NCI-H82 treated with DMSO at 0.1 percent for 48 hours (cell line): ENCODE data around the gene SMTNL2.
"Not testable (repeated sequence)": the region's sequence is repeated elsewhere in the genome, so short reads cannot be mapped to it uniquely, and the experiment has no call there.

Experiments used
- DNase-seq: peaks from one replicate; lab custom pipeline; 2025; ENCODE audit not compliant: unreplicated experiment; lab: John Stamatoyannopoulos, UW

Gene SMTNL2

DNA sequence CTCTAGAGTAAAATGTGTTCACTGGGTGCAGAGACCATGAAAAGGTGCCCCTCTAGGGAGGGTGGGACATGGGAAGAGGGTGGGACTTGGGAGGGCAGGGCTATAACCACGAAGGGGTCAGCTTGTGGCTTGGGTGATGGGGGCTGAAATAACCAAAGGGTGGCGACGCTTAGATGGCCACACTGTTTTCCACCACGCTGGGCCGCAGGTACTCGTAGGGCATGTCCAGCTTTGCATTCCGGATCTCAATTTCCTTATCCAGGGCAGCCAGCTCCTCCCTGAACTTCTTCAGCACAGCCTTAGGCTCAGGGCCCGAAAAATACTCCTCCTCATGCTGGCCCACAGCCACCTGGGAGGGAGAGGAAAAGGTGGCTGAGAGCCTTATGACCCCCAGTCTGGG, 47.1 kb downstream of the SMTNL2 start:
- DNase-seq, result no peak

DNA sequence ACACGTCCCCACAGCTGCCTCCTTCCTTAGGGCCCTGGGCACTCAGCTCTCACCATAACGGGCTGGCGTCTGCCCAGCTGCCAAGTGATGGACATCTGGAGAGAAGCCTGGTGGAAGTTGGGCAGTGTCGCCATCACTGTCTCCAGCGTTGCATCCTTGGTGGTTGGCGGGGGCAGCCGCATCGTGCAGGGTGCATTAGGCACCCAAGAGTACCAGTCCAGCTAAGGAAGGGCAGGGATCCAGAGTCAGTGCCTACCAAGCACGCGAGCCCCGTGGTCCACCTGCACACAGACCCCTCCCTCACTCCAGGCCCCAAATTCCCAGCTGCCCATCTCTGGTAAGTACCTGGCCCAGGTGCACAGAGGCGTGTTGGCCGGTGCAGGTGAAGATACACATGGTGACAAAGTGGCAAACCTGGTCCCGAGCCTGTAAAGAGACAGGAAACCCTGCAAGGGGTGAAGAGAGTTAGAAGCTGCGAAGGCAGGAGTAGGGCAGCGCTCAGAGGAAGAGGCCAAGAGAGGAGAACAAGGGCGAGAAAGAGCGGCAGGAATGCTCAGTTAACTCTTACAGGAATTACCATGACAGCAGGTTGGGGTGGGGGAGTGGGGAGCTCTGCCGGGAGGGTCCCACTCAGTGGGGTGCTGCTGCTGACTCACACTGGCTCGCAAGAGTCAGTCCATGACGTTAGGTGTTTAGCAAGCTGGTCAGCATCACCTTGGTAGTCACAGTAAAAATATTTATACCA, 47.7 kb downstream of the SMTNL2 start:
- DNase-seq, result no peak

GRCh38 chr17:4632581-4632920, 48.2 kb downstream of the SMTNL2 start:
- DNase-seq, result no peak

GRCh38 chr17:4633643-4634042, 49.3 kb downstream of the SMTNL2 start:
- DNase-seq, result no peak

- no peak for DNase-seq
These were observed 50.6 kb downstream of the SMTNL2 start for GRCh38 chr17:4634976-4635375.

- no peak for DNase-seq
These were observed 51.6 kb downstream of the SMTNL2 start for GRCh38 chr17:4635823-4636375.

DNA sequence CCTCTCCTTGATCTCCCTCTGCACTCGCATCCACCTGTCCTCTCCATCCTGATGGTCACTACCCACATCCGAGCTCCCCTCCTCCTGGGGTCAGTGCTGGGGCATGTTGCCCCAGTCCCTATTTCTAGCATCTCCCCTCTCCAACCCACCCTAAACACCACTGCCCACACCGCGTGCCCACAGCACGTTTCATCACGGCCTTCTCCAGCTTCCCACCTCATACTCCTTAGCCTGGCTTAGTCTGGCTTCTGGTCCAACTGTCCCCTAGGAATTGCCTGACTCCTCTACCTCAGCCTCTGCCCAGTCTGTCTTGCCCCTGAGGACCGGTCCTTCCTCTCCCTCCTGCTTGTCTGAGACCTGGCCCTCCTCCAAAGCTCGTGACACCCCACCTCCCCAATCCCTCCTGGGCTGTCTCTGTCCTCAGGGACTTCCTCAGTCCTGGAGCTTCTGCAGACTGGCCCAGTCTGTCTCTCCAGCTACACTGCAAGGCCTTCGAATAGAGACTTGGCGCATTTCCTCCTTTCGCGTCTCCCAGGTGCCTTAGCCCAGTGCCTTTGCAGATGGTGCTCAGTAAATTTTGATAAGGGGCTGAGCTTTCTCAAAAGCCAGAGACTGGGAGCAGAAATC, 52.3 kb downstream of the SMTNL2 start:
- no peak for DNase-seq

GRCh38 chr17:4638766-4639165, 54.4 kb downstream of the SMTNL2 start:
- DNase-seq, result not testable (repeated sequence)

GRCh38 chr17:4639301-4640059, 55.2 kb downstream of the SMTNL2 start:
- DNase-seq, result not testable (repeated sequence)

GRCh38 chr17:4640569-4641188, 56.4 kb downstream of the SMTNL2 start:
- DNase-seq, result not testable (repeated sequence)

GRCh38 chr17:4641297-4642195, 57.2 kb downstream of the SMTNL2 start, which contains the start of gene ALOX15:
ALOX15 (minus strand) TSS chr17:4641678; CDS start chr17:4641651, 27 bp downstream.
- no peak for DNase-seq

DNA sequence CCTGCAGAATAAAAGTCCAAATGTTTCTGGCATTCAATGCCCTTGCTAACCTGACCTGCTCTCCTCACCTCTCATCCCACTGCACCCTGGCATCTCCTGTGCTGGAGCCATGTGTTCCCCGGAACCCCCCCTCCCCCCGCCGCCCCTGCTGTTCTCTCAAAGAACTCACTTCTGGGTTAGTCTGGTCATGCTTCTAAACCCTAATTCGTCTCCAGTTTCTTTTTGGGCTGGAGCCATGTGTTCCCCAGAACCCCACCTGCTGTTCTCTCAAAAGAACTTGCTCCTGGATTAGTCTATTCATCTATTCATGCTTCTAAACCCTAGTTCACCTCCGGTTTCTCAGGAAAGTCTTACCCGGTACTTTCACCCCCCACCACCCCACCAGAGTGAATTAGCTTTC, 58.0 kb downstream of the SMTNL2 start:
- no peak for DNase-seq

DNA sequence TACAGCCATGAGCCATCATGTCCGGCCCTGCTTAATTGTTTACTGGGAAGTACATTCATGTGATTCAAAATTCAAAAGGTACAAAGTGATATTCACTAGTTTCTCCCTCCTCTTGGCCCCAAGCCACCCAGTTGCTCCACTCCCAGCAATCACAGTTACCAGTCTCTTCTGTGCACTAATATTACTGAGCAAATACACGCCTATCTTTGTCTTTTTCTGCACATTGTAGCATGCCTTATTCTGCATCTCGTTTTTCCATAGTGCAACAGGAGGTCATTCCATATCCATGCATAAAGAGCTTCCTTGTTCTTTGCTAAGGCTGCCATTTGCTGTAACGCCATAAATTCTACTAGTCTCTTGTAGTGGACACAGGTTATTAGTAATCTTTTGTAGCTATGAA, 59.3 kb downstream of the SMTNL2 start:
- DNase-seq, result no peak

GRCh38 chr17:4645642-4646041, 61.3 kb downstream of the SMTNL2 start:
- DNase-seq, result no peak

GRCh38 chr17:4648741-4649140, 64.4 kb downstream of the SMTNL2 start:
- DNase-seq, result no peak

GRCh38 chr17:4652997-4653396, 68.7 kb downstream of the SMTNL2 start:
- no peak for DNase-seq

DNA sequence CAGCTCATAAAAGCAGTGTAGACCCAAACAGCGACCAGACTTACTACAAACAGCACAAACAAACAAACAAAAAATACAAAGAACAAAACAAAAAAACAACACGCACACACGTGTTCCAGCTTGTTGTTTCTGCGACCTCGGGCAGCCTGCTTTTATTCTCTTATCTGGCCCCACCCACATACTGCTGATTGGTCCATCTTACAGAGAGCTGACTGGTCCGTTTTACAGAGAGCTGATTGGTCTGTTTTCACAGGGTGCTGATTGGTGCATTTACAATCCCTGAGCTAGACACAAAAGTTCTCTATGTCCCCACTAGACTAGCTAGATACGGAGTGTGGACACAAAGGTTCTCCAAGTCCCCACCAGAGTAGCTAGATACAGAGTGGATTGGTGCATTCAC, 71.6 kb downstream of the SMTNL2 start:
- DNase-seq, result not testable (repeated sequence)

DNA sequence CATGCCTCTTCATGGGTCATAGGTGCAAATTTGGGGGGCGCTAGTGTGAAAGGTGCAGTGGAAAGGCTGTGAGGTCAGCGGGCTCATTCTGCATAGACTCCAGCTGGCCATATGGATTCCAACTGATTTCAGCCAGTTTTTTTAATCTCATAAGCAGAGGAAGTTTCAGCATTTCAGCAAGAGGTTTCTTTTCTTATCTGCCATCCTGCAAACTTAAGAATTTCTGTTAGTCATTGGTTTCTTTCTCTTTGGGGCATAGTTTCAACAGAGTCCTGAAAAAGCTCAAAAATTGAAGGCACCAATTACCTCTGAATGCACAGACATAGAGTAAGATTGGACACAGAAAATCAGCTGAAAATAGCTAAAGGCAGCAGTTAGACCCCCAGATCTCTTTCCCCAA, 73.3 kb downstream of the SMTNL2 start:
- no peak for DNase-seq
